ENCODE results near the gene HDGF.

DNA sequence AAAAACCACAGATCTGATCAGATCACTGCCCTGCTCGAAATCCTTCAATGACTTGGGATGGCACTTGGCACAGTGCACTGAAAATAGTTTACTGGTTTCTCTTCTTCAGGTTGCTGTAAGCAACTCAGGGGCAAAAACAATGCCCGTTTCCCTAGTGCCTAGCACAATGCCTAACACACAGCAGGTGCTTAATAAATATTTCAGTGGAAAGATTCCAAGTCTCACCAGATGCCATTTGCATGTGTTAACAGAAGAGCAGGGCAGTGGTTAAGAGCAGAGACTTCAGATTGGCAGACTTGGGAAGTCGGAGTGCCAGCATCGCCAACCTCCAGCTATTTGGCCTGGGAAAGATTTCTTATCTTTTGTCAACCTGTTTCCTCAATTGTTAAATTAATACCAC is 34.1 kb downstream of the HDGF start:
- no peak for TF ChIP-seq FOXO4 (CRISPR knock-in tag; IDR thresholded peaks at IDR 0.05)
- TF ChIP-seq GATA2 (CRISPR knock-in tag; IDR thresholded peaks at IDR 0.05), result no peak
- no peak for TF ChIP-seq PCBP1 (IDR thresholded peaks at IDR 0.05; ENCODE audit: low read depth, low read length, poor library complexity, severe bottlenecking)
- TF ChIP-seq ARNT (IDR thresholded peaks at IDR 0.05), result no peak
- no peak for TF ChIP-seq ZNF184 (CRISPR knock-in tag; IDR thresholded peaks at IDR 0.05)

Measured in K562 (cell line).